GM18519 (cell line): ENCODE data around the gene DKK1.
"Not testable (repeated sequence)": the region's sequence is repeated elsewhere in the genome, so short reads cannot be mapped to it uniquely, and the experiment has no call there.

Experiments
- ATAC-seq: cut with Tn5 transposase; IDR thresholded peaks from one replicate; pipeline ENCODE4 v1.9.1; 2021; ENCODE audit warnings: mild to moderate bottlenecking, moderate library complexity; ENCODE audit not compliant: unreplicated experiment, low FRiP score

Gene DKK1

DNA sequence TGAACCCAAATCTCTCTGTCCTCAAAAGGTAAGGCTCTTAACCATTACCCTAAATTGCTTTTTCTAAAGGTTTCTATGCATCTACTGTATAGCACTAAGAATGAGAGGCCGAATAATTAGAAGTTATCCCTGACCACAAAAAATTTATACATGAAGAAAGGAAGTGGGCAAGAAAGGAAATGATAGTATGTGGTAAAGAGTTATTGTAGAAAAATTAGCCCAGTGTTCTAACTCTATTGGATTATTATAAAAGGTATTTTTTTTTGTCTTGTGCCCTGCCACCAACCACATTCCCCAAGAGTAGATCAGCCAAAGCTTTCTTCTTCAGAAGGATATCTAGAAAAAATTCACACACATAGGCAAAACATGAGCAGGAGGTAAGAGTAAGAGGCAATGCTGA, 45.4 kb downstream of the DKK1 start:
- ATAC-seq, result no peak

DNA sequence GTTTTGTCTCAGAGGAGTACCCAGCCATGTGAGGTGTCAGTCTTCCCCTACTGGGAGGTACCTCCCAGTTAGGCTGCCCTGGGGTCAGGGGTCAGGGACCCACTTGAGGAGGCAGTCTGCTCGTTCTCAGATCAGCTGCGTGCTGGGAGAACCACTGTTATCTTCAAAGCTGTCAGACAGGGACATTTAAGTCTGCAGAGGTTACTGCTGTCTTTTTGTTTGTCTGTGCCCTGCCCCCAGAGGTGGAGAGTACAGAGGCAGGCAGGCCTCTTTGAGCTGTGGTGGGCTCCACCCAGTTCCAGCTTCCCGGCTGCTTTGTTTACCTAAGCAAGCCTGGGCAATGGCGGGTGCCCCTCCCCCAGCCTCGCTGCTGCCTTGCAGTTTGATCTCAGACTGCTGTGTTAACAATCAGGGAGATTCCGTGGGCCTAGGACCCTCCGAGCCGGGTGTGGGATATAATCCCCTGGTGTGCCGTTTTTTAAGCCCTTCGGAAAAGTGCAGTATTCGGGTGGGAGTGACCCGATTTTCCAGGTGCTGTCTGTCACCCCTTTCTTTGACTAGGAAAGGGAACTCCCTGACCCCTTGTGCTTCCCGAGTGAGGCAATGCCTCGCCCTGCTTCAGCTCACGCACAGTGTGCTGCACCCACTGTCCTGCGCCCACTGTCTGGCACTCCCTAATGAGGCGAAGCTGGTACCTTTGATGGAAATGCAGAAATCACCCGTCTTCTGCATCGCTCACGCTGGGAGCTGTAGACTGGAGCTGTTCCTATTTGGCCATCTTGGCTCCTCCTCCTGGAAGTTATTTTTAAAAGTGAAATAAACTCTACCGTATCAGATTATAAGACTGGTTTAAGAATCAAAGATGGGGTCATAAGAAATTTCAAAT, 51.7 kb downstream of the DKK1 start:
- not testable (repeated sequence) for ATAC-seq
